NCI-H128 (cell line): ENCODE results near the gene FRY.

Source experiments
- DNase-seq: peaks from one replicate; lab custom pipeline; 2025; ENCODE audit not compliant: unreplicated experiment; lab: John Stamatoyannopoulos, UW

The FRY gene

GRCh38 chr13:32210101-32210500, 178.5 kb downstream of the FRY start:
- DNase-seq = no peak

DNA sequence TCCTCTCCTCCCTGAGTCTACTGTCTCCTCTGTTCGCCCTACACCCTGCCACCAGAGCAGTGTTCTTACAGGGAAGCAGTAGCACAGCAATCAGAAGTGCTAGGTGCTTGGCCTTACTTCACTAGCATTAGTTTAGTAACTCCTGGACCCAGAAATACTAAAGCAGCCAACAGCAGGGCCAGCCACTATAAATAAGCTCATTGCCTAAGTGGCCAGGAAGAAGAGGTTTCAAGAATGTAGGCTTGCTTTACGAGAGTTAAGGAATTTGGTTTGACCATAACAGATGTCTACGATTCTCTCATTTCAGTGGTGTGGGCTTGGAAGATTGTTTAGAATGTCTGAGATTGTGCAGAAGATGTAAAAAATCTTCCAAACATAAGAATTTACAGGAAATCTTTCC, 180.2 kb downstream of the FRY start:
- DNase-seq = no peak

- no peak for DNase-seq
These were observed 180.8 kb downstream of the FRY start for GRCh38 chr13:32212421-32212820.

GRCh38 chr13:32213626-32214025, 182.1 kb downstream of the FRY start:
- no peak for DNase-seq

DNA sequence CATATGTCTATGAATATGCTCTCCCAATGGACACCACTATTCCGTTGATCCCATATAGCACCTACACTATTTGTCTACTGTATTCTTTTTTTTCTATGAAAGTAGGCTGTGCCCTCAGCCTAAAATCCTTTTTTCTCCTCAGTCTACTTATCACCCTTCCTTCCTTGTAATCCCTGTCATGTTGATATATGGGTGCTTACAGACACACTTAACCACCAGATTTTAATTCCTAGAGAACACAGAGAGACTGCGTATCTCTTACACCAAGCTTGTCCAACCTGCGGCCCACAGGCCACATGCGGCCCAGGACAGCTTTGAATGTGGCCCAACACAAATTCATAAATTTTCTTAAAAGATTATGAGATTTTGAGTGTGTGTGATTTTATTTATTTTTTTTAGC, 182.5 kb downstream of the FRY start:
- no peak for DNase-seq

DNA sequence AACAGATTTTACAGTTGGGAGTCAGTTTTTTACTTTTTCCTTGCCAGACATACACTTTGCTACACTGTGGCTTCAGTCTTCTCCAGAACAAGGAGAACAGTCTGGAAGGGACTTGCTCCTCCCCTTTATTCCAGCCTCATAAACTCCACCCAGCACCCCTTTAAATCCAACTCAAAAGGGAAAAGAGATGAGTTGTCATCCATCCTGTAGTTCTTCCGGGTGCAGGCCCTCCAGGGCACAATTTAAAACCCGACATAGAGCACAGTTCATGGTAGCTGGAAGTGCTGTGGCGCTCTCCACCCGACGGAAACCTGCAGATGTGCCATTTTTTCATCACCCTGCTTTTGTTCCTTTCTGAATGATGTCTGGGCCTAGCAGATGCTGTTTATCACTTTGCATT, 184.7 kb downstream of the FRY start:
- DNase-seq = no peak

DNA sequence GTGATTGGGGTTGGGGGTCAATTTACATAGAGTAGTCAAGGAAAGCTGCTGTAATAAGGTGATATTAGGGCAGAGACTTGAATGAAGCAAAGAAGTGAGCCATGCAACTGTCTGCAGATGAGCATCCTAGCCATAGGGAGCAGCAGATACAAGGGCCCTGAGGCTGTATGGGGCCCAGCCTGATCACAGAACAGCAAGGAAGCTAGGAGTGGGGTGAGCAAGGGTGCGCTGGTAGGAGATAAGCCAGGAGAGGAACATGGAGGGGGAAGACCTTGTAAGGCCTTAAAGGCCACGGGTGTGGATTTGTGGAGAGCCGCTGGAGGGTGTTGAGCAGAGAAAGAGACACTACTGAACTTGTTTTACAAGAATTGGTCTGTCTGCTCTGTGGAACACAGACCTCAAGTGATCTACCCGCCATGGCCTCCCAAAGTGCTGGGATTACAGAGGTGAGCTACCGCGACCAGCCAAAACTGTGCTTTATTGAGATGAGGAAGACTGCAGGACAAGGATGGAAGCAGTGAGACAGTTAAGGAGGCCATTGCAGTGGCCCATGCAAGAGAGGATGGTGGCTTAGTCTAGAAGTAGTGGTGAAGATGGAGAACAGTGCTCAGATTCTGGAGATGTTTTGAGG, 190.6 kb downstream of the FRY start:
- no peak for DNase-seq

- no peak for DNase-seq
These were observed 193.3 kb downstream of the FRY start for GRCh38 chr13:32224916-32225315.

DNA sequence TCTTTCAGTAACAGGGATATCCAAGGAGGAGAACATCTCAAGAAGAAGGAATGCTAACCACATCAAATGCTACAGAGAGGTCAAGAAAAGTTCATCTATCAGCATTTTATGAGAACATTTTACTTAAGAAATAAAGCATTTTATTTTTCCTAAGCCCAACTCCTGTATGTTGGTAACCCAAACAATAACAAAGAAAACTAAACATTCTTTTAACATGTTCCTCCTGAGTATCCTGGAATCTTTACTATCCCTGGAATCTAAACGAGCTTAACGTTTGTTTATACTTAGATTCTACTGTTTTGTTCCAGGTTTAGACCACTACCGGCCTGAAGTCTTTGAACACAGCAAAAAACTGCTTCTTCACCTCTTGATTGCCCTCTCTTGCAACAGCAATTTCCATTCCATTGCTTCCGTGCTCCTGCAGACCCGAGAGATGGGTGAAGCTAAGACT, 193.9 kb downstream of the FRY start:
- DNase-seq = no peak

DNA sequence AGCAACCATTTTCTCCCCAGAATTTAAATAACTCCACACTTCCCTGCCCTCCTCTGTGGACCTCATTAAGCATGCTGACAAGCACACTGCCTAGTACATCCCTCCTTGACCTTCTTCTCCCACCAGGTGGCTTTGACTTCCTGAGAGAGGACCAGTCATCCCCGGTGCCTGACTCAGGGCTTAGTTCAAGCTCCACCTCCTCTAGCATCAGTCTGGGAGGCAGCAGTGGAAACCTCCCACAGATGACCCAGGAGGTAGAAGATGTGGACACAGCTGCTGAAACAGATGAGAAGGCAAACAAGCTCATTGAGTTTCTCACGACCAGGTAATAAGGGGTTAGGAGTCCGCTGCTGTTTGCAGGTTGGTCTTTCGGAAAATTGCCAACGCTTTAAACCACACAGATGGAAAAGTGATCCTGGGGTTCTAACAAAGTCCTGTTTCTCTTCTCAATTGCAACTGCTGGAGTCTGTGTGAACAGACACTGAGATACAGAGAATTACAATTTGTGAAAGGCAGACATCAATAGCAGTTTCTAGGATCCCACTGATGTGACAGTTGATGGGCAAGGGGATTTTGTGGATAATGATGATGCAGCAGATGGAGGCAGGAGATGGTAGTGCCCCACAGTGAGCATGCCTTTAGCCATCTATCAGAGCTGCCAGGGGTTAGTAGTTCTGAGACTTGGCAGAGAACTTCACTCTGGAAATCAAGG, 196.9 kb downstream of the FRY start:
- no peak for DNase-seq

- no peak for DNase-seq
These were observed 197.9 kb downstream of the FRY start for GRCh38 chr13:32229443-32229842.

DNA sequence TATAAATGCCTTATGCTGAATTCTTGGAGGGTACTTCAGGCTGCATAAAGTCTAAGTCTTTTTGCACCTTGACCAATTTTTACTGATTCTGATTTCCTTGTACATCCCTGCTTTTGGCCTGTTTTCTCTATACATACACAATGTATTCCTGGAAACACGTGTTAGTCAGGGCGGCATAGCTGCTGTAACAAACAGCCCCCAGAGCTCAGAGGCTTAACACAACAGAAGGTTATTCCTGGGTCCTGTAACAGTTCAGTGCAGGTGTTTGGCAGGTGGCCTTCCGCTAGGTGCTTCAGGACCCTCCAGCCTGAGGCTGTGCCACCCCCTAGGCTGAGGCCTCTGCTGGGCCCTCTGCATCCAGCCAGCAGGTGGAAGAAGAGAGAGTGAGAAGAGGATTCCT, 200.7 kb downstream of the FRY start:
- no peak for DNase-seq

GRCh38 chr13:32233062-32233461, 201.5 kb downstream of the FRY start:
- DNase-seq = no peak

DNA sequence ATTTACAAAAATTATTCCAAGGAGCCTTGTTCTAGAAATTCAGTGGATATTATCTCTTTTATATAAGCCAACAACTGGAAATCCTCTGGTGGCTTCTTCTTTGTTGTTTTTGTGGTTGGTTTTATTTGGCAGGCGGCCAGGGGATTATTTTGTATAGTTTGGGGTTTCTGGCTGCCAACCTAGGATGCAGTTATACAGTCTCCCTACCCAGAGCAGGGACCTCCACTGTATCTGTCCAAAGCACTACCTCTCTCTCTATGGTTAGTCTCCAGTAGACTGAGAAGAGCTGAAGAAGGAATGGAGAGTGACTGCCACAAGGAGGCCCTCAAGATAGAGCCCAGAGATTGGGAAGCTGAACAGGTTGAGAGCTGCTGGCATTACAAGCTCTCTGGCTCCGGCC, 203.3 kb downstream of the FRY start:
- DNase-seq = no peak

- DNase-seq = no peak
These were observed 206.1 kb downstream of the FRY start for GRCh38 chr13:32237681-32238080.

DNA sequence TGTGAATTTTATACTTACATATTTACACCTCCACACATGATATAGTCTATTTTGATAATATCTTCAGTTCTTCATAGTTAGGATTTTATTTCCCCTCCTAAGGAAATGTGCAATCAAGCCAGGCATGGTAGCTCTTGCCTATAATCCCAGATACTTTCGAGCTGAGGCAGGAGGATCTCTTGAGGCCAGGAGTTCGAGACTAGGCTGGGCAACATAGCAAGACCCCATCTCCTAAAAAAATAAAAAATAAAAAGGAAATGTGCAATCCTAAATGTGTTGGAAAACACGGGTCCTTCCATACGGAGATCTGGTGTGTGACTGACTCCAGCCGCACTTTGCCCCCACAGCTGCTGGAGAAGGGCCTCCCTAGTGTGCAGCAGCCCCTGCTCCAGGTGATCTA, 212.1 kb downstream of the FRY start:
- DNase-seq = no peak

GRCh38 chr13:32245555-32245954, 214.0 kb downstream of the FRY start:
- DNase-seq = no peak

GRCh38 chr13:32246468-32246867, 214.9 kb downstream of the FRY start:
- no peak for DNase-seq

DNA sequence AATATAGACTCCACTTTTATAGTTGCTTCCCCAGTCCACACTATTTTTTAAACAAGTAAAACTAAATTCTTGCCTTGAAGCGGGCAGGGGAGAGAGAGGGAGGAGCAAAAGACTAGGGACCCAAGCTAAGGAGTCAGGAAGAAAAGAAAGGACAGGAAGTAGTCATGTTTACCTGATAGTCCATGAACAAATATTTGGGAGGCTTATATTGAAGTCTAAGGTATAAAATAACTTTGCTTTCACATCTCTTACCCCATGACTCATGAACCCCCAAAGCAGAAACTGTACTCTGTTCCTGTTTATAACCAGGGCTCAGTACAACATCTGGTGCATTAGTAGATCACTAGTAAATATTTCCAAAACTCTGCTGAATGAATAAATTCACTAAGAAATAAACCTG, 216.3 kb downstream of the FRY start:
- no peak for DNase-seq

GRCh38 chr13:32248801-32249200, 217.2 kb downstream of the FRY start:
- DNase-seq = no peak

DNA sequence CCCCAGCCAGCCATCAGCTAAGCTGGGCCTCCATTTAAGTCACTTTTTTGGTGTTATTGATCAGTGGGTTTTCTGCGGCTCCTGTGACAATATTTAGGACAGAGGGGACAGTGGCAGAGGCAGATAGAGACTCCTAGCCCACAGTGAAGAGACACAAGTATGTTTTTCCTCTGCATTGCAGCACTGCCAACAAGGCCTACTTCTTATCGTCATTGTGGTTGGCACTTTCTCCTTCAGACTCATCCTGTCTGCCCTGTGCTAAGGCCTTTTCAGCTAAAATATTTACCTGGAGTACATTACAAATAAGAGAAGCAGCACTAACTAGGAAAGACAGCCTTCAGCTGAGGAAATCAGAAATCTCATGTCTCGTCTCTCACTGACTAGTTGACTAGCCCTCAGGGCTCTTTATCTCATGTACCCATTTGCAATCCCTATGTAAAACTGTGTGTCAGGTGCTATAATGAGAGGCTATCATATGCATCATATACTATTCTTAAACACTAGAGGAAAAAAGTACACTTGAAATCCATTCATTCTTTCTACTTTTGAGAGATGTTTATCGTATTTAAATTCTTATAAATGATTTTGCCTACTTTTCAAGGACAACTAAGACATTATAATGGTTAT, 221.4 kb downstream of the FRY start:
- no peak for DNase-seq

DNA sequence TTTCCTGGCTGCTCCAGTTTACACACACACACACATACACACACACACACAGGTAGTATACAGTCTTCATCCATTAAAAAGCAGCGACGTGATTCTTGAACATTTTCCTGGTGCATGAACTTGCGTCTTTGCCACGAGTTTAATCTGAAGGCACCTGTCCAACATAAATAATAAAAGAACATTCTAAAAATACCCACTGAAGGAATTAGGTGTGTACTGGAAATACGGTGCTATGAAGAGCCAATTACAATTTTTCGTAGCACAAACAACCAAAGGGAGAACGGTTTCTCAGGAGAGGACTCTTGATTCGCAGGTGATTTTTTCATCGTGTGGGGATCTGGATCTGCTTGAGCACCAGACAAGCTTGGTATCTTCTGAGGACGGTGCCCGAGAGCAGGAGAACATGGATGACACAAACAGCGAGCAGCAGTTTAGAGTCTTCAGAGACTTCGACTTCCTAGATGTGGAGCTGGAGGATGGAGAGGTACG, 222.4 kb downstream of the FRY start:
- DNase-seq = no peak
